RPMI8226 (cell line): ENCODE data around the gene TMED4.
A peak's percentile ranks its signal among the peaks of the same experiment; 100 is the strongest.
"Not testable (repeated sequence)": the region's sequence is repeated elsewhere in the genome, so short reads cannot be mapped to it uniquely, and the experiment has no call there.

Source experiments
- DNase-seq: peaks from one replicate; pipeline ENCODE4 v3.0.0-alpha.2; 2015

TMED4 gene

DNA sequence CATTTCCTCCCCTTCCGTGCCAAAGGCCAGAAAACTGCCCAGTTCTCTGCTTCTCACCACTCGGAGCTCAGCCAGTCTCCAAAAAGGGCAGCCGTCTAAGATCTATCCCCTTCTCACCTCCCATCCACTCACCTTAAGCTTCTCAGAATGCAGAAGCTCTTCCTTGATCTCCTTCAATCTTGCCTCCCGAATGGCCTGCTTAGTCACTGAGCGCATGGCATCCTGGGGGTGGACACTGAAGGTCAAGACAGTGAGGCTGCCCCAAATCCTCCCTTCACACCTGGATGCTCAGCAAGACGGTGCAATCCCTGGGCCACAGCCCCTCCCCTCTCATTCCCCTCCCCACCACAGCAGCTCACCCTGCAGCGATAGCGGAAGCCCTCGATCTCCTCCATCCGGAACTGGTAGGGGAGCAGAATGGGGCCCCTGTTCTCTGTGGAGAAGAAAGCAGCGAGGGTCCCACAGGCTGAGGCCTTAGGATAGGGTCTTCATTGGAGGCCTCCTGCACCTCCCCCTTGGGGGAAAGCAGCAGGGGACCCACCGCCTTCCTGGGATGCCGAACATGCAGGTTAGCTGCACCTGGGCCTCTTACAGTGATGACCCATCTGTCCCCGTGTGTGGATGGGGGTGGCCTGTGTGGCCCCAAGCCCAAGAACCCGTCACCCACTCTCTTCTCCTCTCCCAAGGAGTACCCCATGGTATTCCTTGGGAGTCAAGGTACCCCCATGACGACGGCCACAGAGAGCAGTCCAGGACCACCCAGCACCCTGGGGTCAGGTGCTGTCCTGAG is 13.1 kb downstream of the TMED4 start:
- no peak for DNase-seq

GRCh38 chr7:44567884-44568283 is 14.1 kb downstream of the TMED4 start:
- DNase-seq: no peak

- DNase-seq: no peak
Observed at GRCh38 chr7:44566680-44567079, 15.4 kb downstream of the TMED4 start.

DNA sequence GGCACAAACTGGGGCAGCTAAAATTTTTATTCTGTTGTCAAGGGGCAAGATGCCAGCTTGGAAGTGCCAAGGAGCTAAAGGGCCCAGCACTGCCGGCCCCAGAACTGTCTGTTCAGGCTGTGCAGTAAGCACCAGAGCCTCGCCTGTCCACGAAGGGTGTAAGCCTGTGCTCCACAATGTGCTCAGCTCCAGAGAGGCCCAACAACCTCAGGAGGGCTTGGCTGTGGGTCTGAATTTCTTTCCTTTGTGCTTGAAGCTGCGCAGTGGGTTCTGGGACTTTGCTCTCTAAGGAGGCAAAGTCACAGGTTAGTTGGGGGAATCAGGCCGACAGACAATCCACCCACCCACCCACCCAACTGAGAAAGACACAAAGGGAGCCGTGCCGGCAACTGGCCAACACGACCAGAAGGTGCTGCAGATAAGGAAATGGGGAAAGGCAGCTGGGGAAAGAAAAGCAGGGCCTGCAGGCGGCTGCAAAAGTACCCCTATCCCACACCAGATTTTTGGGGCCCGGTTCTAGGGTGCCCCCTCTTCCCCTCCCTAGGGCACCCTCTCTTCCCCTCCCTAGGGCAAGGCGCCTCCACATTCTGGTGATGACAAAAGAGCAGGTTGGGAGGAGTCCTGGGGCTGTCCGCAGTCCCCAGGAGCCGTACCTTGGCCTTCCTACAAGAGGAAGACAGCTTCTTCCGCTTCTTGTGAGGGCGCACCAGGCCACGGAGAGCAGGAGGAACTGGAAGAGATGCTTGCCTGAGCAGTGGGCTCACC is 16.1 kb downstream of the TMED4 start:
- no peak for DNase-seq

DNA sequence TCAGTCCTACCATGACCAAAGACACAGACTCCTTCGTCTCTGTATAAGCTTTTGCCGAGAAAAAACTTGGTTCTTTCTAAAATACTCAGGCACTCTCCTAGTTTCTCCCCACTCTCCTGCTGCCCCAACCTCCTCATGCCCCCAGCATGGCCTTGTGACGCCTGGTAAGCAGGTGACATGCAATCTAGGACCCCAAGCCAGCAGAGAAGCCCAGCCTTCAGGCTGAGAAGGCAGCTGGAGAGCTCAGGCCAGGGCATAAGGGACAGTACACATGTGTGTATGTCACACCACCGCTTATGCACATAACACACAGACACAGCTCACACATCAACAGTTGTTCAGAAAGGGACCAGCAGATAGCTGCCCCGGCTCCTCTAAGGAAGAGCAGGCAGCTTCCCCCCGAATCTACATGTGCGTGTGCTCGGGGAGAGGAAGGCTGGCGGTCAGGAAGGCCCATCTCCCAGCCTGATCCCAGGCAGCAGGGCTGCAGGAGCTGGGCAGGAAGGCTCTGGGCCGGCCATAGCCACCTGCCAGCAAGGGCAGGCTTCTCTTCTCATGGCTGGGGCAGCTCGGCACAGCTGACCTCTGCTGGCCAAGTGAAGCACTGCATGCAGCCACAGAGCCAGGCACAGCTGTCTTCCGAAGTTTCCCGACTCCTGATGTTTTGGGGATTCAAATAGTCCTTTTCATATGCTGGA is 16.8 kb downstream of the TMED4 start:
- DNase-seq: peak; percentile 69

DNA sequence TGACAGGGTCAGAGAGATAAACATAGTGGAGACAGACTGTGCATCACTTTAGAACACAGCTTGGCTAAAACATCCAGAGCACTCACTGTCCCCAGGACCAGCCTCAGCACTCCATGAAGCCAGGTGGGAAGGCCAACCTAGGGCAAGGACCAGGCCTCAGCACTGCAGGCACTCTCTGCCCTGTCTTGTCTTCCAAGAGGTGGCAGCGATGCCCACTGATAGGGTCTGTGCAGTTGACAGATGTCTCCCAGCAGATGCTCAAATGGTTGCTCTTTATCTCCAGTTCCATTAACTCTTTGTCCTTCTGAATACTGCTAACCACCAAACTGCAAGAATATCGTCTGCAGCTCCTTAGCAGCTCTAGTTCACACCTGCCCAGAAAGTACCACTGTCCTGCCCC is 17.4 kb downstream of the TMED4 start:
- no peak for DNase-seq

DNA sequence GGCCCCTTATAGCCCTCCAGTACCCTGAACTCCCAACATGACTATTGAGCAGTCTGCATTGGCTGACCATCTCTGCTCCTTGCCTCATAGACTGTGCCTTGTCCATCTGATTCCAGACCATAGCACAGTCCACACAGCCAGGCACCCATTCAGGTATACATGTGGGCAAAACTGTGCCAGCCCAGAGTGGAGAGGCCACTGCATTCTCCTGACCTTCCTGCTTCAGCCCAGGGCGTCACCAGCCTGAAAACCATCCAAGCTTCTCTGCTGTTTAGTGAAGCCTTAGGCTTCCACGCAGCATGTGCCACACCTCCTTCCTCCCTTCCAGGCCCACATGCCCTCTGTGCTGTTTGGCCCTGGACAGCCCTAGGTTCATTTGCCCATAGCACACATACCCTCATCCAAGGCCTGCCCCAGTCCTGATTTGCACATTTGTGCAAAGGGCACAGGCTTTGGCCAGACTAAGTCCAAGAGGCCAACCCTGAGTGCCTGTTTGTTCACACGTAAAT is 18.8 kb downstream of the TMED4 start:
- DNase-seq: no peak

- not testable (repeated sequence) for DNase-seq
Observed at GRCh38 chr7:44562622-44562962, 19.4 kb downstream of the TMED4 start.

DNA sequence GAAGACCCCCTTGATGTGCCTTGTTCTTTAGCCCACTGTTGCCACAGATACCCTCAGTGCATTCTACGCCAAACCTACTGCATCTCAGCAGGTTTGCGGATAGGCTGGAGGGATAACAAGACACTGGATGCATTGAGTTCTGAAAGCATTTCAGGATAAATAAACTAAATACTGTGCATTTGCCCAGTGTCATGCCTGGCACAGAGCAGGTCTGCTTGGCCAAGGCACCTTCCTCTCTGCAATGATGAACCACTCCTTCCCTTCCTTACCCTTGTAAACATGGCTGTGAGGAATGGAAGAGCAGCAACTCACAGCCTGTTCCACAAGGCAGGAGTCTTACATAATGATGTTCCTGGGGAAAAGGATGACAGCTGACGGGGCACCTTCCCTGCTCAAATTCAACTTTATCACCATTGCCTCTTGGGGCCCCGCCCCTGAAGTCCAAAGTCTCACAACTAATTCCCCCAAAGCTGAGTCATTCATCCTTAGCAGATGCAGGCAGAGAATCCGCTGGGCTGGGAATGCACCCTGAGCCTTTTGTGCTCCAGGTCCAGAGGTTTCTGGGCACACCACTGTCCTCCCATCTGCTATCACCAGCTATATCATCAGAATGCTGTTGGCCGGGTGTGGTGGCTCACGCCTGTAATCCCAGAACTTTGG is 19.9 kb downstream of the TMED4 start:
- DNase-seq: no peak

DNA sequence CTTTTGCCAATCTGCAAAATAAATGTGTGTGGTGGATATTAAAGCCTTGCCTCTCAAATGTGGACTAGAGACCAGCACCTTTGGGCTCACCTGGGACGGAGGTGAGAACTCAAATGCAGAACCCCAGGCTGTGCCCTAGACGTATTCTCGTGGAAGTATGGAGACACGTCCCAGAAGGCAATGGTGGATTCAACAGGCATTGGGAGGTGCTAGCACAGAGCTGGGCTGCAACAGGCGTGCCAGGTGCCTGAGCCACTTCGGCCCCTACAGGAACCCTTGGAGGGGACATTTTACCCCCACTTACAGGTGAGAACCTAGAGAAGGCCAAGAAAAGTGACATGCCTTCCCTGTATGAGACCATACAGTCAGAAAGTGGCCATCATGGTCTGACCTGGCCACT is 20.6 kb downstream of the TMED4 start:
- no peak for DNase-seq

- DNase-seq: no peak
Observed at GRCh38 chr7:44559485-44559884, 22.5 kb downstream of the TMED4 start.

GRCh38 chr7:44557485-44557884 is 24.5 kb downstream of the TMED4 start:
- DNase-seq: no peak

DNA sequence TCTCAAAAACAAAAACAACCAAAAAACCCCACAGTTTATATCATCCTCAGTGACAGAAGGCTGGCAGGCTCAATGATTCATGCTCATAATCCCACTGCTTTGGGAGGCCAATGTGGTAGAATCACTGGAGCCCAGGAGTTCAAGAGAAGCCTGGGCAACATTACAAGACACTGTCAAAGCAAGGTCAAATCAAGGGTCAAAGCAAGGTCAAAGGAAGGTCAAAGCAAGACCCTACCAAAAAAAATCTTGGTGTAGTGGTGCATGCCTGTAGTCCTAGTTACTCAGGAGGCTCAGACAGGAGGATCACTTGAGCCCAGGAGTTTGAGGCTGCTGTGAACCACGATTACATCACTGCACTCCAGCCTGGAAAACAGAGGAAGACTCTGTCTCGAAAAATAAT is 26.7 kb downstream of the TMED4 start:
- DNase-seq: no peak

DNA sequence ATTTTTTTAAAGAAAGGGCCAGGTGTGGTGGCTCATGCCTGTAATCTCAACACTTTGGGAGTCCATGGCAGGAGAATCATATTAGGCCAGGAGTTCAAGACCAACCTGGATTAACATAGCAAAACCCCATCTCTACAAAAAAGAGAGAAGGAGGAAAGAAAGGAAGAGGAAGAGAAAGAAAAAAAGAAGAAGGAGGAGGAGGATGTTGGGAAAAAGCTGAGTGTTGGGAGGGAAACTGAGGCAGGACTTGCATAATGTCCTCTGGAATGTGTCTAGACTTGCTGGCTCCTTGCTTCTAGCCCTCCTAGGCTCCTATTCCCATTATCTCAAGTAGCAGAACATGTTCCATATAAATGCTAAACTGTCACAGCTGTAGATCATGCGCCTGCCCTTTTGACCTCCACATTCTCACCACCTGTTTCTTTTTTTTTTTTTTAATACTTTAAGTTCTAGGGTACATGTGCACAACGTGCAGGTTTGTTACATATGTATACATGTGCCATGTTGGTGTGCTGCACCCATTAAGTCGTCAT is 29.5 kb downstream of the TMED4 start:
- DNase-seq: not testable (repeated sequence)

DNA sequence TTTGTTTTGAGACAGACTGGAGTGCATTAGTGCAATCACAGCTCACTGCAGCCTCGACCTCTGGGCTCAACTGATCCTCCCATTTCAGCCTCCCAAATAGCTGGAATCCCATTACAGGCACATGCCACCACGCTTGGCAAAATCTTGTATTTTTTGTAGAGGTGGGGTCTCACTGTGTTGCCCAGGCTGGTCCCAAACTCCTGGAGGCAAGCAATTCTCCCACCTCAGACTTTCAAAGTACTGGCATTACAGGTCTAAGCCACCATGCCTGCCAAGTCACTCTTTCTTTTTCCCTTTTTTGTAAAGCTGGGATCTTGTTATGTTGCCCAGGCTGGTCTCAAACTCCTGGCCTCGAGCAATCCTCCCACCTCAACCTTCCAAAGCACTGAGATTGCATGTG is 32.6 kb downstream of the TMED4 start:
- DNase-seq: no peak

GRCh38 chr7:44548893-44549292 is 33.1 kb downstream of the TMED4 start:
- DNase-seq: no peak

DNA sequence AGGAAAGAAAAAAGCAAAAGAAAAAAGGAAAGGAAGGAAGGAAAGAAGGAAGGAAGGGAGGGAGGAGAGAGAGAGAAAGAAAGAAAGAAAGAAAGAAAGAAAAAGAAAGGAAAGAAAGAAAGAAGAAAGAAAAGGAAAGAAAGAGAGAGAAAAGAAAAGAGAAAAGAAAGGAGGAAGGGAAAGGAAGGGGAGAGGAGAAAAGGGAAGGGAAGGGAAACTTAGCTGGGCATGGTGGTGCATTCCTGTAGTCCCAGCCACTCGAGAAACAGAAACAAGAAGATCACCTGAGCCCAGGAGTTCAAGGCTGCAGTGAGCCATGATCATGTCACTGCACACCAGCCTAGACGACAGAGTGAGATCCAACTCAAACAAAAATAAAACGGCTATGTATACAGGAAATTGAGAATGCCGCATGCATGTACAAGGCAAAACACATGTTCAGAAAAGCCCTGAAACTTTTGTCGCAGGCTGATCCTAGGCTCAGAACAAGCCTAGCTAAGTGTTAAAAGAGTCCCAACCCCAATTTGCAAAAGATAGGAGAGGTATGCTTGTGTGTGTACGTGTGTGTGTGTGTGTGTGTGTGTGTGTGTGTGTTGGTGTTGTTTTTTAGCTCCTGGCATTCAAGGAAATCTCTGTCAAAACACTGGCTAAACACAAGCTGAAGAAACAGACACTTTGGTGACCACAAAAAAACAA is 34.3 kb downstream of the TMED4 start:
- DNase-seq: no peak

- no peak for DNase-seq
Observed at GRCh38 chr7:44541876-44542610, 40.0 kb downstream of the TMED4 start.

- no peak for DNase-seq
Observed at GRCh38 chr7:44541028-44541869, 40.8 kb downstream of the TMED4 start, which contains the start of gene NPC1L1. TSS of gene NPC1L1 (minus strand) at chr7:44541330. CDS start at chr7:44541259, 71 bp downstream.

DNA sequence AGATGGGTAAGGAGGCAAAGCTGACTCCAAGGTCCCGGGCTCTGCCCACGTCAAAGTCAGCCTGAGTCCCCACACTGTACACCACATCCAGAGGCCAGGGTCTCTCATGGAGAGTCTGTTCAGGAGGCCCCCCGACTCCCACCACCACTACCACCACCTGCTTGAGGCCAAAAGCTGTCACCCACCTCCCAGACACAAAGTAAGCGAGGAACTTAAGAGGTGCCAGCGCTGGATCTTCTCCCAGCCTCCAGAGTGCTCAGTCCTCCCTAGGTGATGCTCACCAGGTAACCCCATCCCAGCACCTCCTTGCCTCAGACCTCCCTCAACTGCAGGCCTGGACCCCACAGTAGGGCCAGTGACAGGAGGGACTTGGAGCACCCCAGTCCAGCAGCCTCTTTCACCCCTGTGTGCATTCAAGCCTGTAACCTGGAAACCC is 41.4 kb downstream of the TMED4 start:
- DNase-seq: no peak
